ENCODE measurements around the gene MTRR. TPM values are rescaled to one million over a fixed set of nuclear protein-coding genes. Genes with fewer than 3 reads are reported as not detected.

Gene MTRR
- 40.5 to 44.1 TPM (median 40.7 TPM) in 3 replicates for total RNA-seq

- no peak for TF ChIP-seq CTCF (IDR thresholded peaks at IDR 0.05; ENCODE audit: unreplicated experiment)
- H3K9me3 Mint-ChIP-seq: no peaks in the 10 kb centered on the region
- peak within 1 kb of the TSS; percentile 43 for H3K27ac Mint-ChIP-seq
- H3K4me3 Mint-ChIP-seq: peak within 1 kb of the TSS; percentile 85
- peaks cover 3% of the 10 kb centered on the region for H3K36me3 Mint-ChIP-seq
- peaks cover 32% of the 10 kb centered on the region for H3K4me1 Mint-ChIP-seq
- DNase-seq (ENCODE audit: low spot score in 2 of 2, unreplicated experiment in 2 of 2): peak; percentile 79 to 89
- no peaks in the 10 kb centered on the region for H3K27me3 Mint-ChIP-seq (ENCODE audit: low read depth)
Measured at GRCh38 chr5:7868773-7869473, at the start of gene MTRR, which contains the start of gene FASTKD3. TSS of gene MTRR (plus strand) at chr5:7869148. CDS start at chr5:7870795, 1,647 bp downstream. TSS of gene FASTKD3 (minus strand) at chr5:7869031. CDS start at chr5:7868083, 948 bp downstream.

- Mint-ChIP-seq H3K27ac (no peak overlapping the region), H3K36me3 (no peaks in the 10 kb centered on the region), H3K9me3 (no peaks in the 10 kb centered on the region), H3K4me1 (no peaks in the 10 kb centered on the region), H3K4me3 (no peak overlapping the region), H3K27me3 (ENCODE audit: low read depth) (peaks cover 16% of the 10 kb centered on the region)
- TF ChIP-seq CTCF (IDR thresholded peaks at IDR 0.05; ENCODE audit: unreplicated experiment): no peak
- no peak for DNase-seq (ENCODE audit: low spot score in 2 of 2, unreplicated experiment in 2 of 2)
Measured at GRCh38 chr5:7822449-7822848, 46.5 kb upstream of the MTRR start.

- DNase-seq (ENCODE audit: low spot score in 2 of 2, unreplicated experiment in 2 of 2): no peak
- Mint-ChIP-seq H3K27me3 (ENCODE audit: low read depth) (peaks cover 24% of the 10 kb centered on the region), H3K36me3 (no peaks in the 10 kb centered on the region), H3K4me1 (no peaks in the 10 kb centered on the region), H3K27ac (no peak overlapping the region), H3K9me3 (no peaks in the 10 kb centered on the region), H3K4me3 (no peak overlapping the region)
- TF ChIP-seq CTCF (IDR thresholded peaks at IDR 0.05; ENCODE audit: unreplicated experiment): no peak
Measured at GRCh38 chr5:7823594-7823993, 45.4 kb upstream of the MTRR start.

GRCh38 chr5:7824995-7825394, 44.0 kb upstream of the MTRR start:
- H3K4me3 Mint-ChIP-seq: no peak overlapping the region
- no peak overlapping the region for H3K27ac Mint-ChIP-seq
- H3K36me3 Mint-ChIP-seq: no peaks in the 10 kb centered on the region
- no peaks in the 10 kb centered on the region for H3K4me1 Mint-ChIP-seq
- no peaks in the 10 kb centered on the region for H3K9me3 Mint-ChIP-seq
- TF ChIP-seq CTCF (IDR thresholded peaks at IDR 0.05; ENCODE audit: unreplicated experiment): no peak
- DNase-seq (ENCODE audit: low spot score in 2 of 2, unreplicated experiment in 2 of 2): no peak
- H3K27me3 Mint-ChIP-seq (ENCODE audit: low read depth): peaks cover 27% of the 10 kb centered on the region

GRCh38 chr5:7825630-7826029, 43.3 kb upstream of the MTRR start:
- H3K27me3 Mint-ChIP-seq (ENCODE audit: low read depth): peaks cover 27% of the 10 kb centered on the region
- no peak for TF ChIP-seq CTCF (IDR thresholded peaks at IDR 0.05; ENCODE audit: unreplicated experiment)
- H3K4me3 Mint-ChIP-seq: no peak overlapping the region
- no peak overlapping the region for H3K27ac Mint-ChIP-seq
- H3K4me1 Mint-ChIP-seq: no peaks in the 10 kb centered on the region
- H3K9me3 Mint-ChIP-seq: no peaks in the 10 kb centered on the region
- DNase-seq (ENCODE audit: low spot score in 2 of 2, unreplicated experiment in 2 of 2): no peak
- H3K36me3 Mint-ChIP-seq: no peaks in the 10 kb centered on the region
